ENCODE measurements around the gene KCTD1.

DNA sequence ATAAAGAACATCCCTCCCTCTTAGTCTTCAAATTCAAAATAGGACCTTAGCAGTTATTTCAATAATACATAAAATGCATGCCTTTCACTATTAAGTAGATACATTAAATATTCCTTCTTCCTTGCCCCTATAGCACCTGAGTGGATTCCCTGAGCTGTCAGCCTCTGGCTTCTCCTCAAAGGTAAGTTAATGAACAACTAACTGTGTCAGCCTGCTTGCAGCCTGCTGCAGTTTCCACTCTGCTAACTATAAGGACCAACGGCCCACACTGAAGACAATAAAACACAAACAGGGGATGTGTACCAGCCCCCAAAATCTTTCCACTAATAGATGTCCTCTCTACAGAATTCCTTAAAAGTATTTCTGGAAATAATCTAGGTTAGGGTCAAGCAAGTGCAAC lies 5.0 kb downstream of the KCTD1 start:
- no peak for TF ChIP-seq CTCF (IDR thresholded peaks at IDR 0.05 in 2 of 3, conservative IDR thresholded peaks at IDR 0.05 in 1 of 3; ENCODE audit: control insufficient read depth in 2 of 3, extremely low read depth in 1 of 3, insufficient read depth in 1 of 3, low read depth in 3 of 3, low read length in 3 of 3)
- no peak for TF ChIP-seq POLR2A (IDR thresholded peaks at IDR 0.05; ENCODE audit: low read depth, low read length)
- no peak for TF ChIP-seq EZH2 (IDR thresholded peaks at IDR 0.05; ENCODE audit: borderline replicate concordance, control insufficient read depth, low read depth, low read length)
- TF ChIP-seq NFYB (IDR thresholded peaks at IDR 0.05; ENCODE audit: insufficient read depth, low read depth, low read length) = no peak
- no peak for TF ChIP-seq EP300 (IDR thresholded peaks at IDR 0.05; ENCODE audit: borderline replicate concordance in 1 of 2, control insufficient read depth in 1 of 2, low read depth in 2 of 2, low read length in 2 of 2)
- TF ChIP-seq, protein P1, sequence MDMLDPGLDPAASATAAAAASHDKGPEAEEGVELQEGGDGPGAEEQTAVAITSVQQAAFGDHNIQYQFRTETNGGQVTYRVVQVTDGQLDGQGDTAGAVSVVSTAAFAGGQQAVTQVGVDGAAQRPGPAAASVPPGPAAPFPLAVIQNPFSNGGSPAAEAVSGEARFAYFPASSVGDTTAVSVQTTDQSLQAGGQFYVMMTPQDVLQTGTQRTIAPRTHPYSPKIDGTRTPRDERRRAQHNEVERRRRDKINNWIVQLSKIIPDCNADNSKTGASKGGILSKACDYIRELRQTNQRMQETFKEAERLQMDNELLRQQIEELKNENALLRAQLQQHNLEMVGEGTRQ (IDR thresholded peaks at IDR 0.05; ENCODE audit: borderline replicate concordance, low read depth, low read length) = no peak
- no peak for TF ChIP-seq RFX5 (IDR thresholded peaks at IDR 0.05; ENCODE audit: low read depth, low read length)
- TF ChIP-seq CBFB (IDR thresholded peaks at IDR 0.05; ENCODE audit: low read depth) = no peak
- TF ChIP-seq, protein P2, sequence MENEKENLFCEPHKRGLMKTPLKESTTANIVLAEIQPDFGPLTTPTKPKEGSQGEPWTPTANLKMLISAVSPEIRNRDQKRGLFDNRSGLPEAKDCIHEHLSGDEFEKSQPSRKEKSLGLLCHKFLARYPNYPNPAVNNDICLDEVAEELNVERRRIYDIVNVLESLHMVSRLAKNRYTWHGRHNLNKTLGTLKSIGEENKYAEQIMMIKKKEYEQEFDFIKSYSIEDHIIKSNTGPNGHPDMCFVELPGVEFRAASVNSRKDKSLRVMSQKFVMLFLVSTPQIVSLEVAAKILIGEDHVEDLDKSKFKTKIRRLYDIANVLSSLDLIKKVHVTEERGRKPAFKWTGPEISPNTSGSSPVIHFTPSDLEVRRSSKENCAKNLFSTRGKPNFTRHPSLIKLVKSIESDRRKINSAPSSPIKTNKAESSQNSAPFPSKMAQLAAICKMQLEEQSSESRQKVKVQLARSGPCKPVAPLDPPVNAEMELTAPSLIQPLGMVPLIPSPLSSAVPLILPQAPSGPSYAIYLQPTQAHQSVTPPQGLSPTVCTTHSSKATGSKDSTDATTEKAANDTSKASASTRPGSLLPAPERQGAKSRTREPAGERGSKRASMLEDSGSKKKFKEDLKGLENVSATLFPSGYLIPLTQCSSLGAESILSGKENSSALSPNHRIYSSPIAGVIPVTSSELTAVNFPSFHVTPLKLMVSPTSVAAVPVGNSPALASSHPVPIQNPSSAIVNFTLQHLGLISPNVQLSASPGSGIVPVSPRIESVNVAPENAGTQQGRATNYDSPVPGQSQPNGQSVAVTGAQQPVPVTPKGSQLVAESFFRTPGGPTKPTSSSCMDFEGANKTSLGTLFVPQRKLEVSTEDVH (IDR thresholded peaks at IDR 0.05; ENCODE audit: low read depth, partially characterized antibody) = no peak
- TF ChIP-seq, protein P3, sequence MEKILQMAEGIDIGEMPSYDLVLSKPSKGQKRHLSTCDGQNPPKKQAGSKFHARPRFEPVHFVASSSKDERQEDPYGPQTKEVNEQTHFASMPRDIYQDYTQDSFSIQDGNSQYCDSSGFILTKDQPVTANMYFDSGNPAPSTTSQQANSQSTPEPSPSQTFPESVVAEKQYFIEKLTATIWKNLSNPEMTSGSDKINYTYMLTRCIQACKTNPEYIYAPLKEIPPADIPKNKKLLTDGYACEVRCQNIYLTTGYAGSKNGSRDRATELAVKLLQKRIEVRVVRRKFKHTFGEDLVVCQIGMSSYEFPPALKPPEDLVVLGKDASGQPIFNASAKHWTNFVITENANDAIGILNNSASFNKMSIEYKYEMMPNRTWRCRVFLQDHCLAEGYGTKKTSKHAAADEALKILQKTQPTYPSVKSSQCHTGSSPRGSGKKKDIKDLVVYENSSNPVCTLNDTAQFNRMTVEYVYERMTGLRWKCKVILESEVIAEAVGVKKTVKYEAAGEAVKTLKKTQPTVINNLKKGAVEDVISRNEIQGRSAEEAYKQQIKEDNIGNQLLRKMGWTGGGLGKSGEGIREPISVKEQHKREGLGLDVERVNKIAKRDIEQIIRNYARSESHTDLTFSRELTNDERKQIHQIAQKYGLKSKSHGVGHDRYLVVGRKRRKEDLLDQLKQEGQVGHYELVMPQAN (conservative IDR thresholded peaks at IDR 0.05) = no peak
- TF ChIP-seq SP1 (IDR thresholded peaks at IDR 0.05; ENCODE audit: low read depth, low read length) = no peak
